ENCODE measurements around the gene TRIM44.

DNA sequence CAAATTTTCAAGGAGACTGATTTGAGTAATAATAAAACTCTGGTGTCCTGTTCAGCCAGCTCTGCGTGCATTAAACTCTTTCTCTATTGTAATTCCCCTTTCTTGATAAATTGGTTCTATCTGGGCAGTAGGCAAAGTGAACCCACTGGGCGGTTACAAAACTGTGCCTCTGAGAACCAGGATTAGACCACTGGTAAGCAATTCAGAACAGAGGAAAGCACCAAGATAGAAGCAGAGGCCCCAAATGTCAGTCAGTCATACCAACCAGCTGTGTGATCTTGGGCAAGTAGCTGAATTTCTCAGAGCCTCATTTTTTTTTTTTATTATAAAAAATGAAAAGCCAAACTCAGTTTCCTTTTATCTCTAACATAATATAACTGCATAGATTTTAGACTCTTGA is 54.9 kb downstream of the TRIM44 start:
- TF ChIP-seq, protein P1, sequence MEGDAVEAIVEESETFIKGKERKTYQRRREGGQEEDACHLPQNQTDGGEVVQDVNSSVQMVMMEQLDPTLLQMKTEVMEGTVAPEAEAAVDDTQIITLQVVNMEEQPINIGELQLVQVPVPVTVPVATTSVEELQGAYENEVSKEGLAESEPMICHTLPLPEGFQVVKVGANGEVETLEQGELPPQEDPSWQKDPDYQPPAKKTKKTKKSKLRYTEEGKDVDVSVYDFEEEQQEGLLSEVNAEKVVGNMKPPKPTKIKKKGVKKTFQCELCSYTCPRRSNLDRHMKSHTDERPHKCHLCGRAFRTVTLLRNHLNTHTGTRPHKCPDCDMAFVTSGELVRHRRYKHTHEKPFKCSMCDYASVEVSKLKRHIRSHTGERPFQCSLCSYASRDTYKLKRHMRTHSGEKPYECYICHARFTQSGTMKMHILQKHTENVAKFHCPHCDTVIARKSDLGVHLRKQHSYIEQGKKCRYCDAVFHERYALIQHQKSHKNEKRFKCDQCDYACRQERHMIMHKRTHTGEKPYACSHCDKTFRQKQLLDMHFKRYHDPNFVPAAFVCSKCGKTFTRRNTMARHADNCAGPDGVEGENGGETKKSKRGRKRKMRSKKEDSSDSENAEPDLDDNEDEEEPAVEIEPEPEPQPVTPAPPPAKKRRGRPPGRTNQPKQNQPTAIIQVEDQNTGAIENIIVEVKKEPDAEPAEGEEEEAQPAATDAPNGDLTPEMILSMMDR (IDR thresholded peaks at IDR 0.05; ENCODE audit: insufficient read depth, low read length, poor library complexity, severe bottlenecking): no peak
- TF ChIP-seq EZH2phosphoT487 (conservative IDR thresholded peaks at IDR 0.05; ENCODE audit: low read length): no peak

Measured in SU-DHL-6 (cell line).